PC-3 (cell line): Measurements from ENCODE around the gene CD2AP. TPM values are rescaled to one million over a fixed set of nuclear protein-coding genes. Genes with fewer than 3 reads are reported as not detected.

Experiments used
- ATAC-seq: fragments of 200-7000 bp; cut with Tn5 transposase; 2 replicates; pipeline ENCODE4 v1.9.1; 2020; ENCODE audit warnings: mild to moderate bottlenecking, moderate library complexity
- BruUV-seq: library from RNA; stranded (reverse); fragments of 400-500 nt; replicated peaks from 2 replicates; lab custom pipeline; 2021; lab: Mats Ljungman, UMichigan
- CTCF ChIA-PET: fragments of 300-600 bp; sonication (Branson Sonifier 250); formaldehyde crosslinking; loops from one replicate; lab custom pipeline; 2022; ENCODE audit warnings: antibody characterized with exemption; lab: Charles Lee
- POLR2A ChIA-PET: fragments of 300-600 bp; sonication (Branson Sonifier 250); formaldehyde crosslinking; loops from one replicate; lab custom pipeline; 2022; ENCODE audit warnings: antibody characterized with exemption; ENCODE audit not compliant: unreplicated experiment; lab: Charles Lee
- DNase-seq: peaks from one replicate; pipeline ENCODE4 v3.0.0-alpha.2; 2015
- H2AFZ ChIP-seq: fragments of 300-600 bp; sonication (generic); 2 replicates; pipeline ENCODE4 v1.6.0; 2016; ENCODE audit warnings: antibody characterized with exemption, low read length
- H3F3A ChIP-seq: fragments of 300-600 bp; sonication (generic); one replicate; pipeline ENCODE4 v1.6.0; 2017; ENCODE audit warnings: antibody characterized with exemption, low read length, control low read depth, mild to moderate bottlenecking; ENCODE audit not compliant: unreplicated experiment
- H3K27ac ChIP-seq: fragments of 300-600 bp; sonication (generic); 2 replicates; pipeline ENCODE4 v1.5.1; 2016; ENCODE audit warnings: mild to moderate bottlenecking, low read length
- H3K27me3 ChIP-seq: fragments of 300-600 bp; sonication (generic); 2 replicates; pipeline ENCODE4 v1.6.1; 2016; ENCODE audit warnings: low read length, mixed read lengths
- H3K36me3 ChIP-seq: fragments of 300-600 bp; sonication (generic); 2 replicates; pipeline ENCODE4 v1.6.1; 2016; ENCODE audit warnings: low read depth, mixed run types, low read length, mixed read lengths
- H3K4me1 ChIP-seq: fragments of 300-600 bp; sonication (generic); 2 replicates; pipeline ENCODE4 v1.5.1; 2016; ENCODE audit warnings: low read length; ENCODE audit not compliant: insufficient read depth
- H3K4me2 ChIP-seq: fragments of 300-600 bp; sonication (generic); 2 replicates; pipeline ENCODE4 v1.6.0; 2016; ENCODE audit warnings: low read length
- H3K4me3 ChIP-seq: fragments of 300-600 bp; sonication (generic); 2 replicates; pipeline ENCODE4 v1.5.1; 2016; ENCODE audit warnings: mild to moderate bottlenecking, low read length, mixed read lengths
- H3K79me2 ChIP-seq: fragments of 300-600 bp; sonication (generic); 2 replicates; pipeline ENCODE4 v1.6.1; 2017; ENCODE audit warnings: low read length, mixed read lengths
- H3K9ac ChIP-seq: fragments of 300-600 bp; sonication (generic); 2 replicates; pipeline ENCODE4 v1.6.0; 2016; ENCODE audit warnings: mild to moderate bottlenecking, low read length
- H3K9me2 ChIP-seq: fragments of 300-600 bp; sonication (generic); replicated peaks from 2 replicates; pipeline ENCODE4 v1.6.1; 2016; ENCODE audit warnings: mixed run types, low read length, mixed read lengths
- H3K9me3 ChIP-seq: fragments of 300-600 bp; sonication (generic); 2 replicates; pipeline ENCODE4 v1.6.1; 2016; ENCODE audit warnings: low read length, mixed read lengths
- H4K20me1 ChIP-seq: fragments of 300-600 bp; sonication (generic); 2 replicates; pipeline ENCODE4 v1.6.1; 2016; ENCODE audit warnings: low read length, mixed read lengths
- EZH2 ChIP-seq: fragments of 300-600 bp; sonication (generic); IDR thresholded peaks from one replicate; pipeline ENCODE4 v1.6.1; 2017; ENCODE audit warnings: antibody characterized with exemption, mild to moderate bottlenecking, low read length; ENCODE audit not compliant: unreplicated experiment
- EZH2phosphoT487 ChIP-seq: fragments of 300-600 bp; sonication (generic); IDR thresholded peaks from 2 replicates; pipeline ENCODE4 v1.6.1; 2018; ENCODE audit warnings: mild to moderate bottlenecking, antibody characterized with exemption, low read length, borderline replicate concordance
- intact Hi-C: fragments of 100-400 bp; cut with micrococcal nuclease; formaldehyde crosslinking; loops from 2 replicates; pipeline ENCODE4 v1.9.0; 2023
- total RNA-seq: library from RNA; depleted of rRNA; stranded (reverse); fragments of >200 nt; gene quantifications from 2 replicates; pipeline ENCODE4 v1.2.3, GENCODE V29; 2014
- TF ChIP-seq, protein P1 (sequence below): fragments of 300-600 bp; sonication (generic); conservative IDR thresholded peaks from 2 replicates; pipeline ENCODE4 v1.5.1; 2017; ENCODE audit warnings: antibody characterized with exemption, low read depth, mild to moderate bottlenecking, low read length

CD2AP gene
- total RNA-seq, 1 experiment from 2014 or later: 16.2 TPM

DNA sequence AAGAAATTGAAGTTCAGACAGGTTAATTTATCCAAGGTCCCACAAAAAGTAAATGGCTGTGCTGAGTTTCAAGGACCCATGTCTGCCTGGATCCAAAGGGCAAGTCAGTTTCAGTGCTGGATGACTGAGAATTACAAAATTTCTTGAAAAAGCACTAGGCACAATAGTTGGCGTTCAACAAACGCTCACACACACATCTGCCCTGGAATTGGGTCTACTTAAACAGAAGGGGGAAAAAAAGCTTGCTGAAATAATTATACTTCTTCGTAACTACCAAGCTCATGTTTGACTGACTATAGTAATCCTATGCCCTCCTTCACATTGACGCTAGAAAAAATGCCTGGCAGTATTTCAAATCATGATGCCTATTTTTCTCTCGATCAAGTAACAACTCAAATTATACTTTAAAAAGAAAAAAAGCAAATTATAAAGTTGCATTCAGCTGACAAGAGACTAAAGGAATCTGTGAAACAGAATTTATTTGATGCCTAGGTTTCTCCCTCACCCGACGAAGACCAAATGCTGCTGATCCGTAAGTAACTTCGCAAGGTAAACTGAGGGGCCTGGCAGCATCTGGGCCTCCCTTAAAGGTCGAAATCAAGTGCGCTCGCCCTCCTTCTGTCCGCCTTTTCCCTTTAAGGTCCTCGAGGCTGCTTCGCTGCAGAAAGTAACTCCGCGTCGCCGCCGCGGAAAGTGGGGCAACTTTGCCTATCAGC is 650 bp upstream of the CD2AP start:
- POLR2A ChIA-PET: interaction anchor here (0.6 to 1.6 kb wide), 3 partner anchors 65 to 234 kb away, joined by 4 to 5 read pairs (median 4); no protein-coding TSS in a partner anchor
- intact Hi-C loops: no loop called here
- BruUV-seq: TSS peak; percentile 70
- H3F3A ChIP-seq: no peaks in the 10 kb centered on the region
- peak overlapping the region; percentile 96 for H3K4me3 ChIP-seq
- peak overlapping the region; percentile 81 for H2AFZ ChIP-seq
- peak overlapping the region; percentile 92 for H3K4me2 ChIP-seq
- peaks cover 24% of the 10 kb centered on the region for H3K4me1 ChIP-seq
- no peaks in the 10 kb centered on the region for H3K9me2 ChIP-seq
- CTCF ChIA-PET: interaction anchor here (0.6 kb wide), 1 partner anchor 57 kb away, joined by 4 read pairs; no protein-coding TSS in a partner anchor
- H3K27ac ChIP-seq: peak overlapping the region; percentile 84; the same call in 1 of the 2 replicates
- DNase-seq: peak; percentile 14
- peak overlapping the region; percentile 93 for H3K9ac ChIP-seq
- TF ChIP-seq, protein P1, sequence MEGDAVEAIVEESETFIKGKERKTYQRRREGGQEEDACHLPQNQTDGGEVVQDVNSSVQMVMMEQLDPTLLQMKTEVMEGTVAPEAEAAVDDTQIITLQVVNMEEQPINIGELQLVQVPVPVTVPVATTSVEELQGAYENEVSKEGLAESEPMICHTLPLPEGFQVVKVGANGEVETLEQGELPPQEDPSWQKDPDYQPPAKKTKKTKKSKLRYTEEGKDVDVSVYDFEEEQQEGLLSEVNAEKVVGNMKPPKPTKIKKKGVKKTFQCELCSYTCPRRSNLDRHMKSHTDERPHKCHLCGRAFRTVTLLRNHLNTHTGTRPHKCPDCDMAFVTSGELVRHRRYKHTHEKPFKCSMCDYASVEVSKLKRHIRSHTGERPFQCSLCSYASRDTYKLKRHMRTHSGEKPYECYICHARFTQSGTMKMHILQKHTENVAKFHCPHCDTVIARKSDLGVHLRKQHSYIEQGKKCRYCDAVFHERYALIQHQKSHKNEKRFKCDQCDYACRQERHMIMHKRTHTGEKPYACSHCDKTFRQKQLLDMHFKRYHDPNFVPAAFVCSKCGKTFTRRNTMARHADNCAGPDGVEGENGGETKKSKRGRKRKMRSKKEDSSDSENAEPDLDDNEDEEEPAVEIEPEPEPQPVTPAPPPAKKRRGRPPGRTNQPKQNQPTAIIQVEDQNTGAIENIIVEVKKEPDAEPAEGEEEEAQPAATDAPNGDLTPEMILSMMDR: no peak
- TF ChIP-seq EZH2 (no peak), EZH2phosphoT487 (no peak)
- H3K27me3 ChIP-seq: no peaks in the 10 kb centered on the region
- H4K20me1 ChIP-seq: peaks cover 33% of the 10 kb centered on the region
- peaks cover 40% of the 10 kb centered on the region for H3K79me2 ChIP-seq
- no peak for ATAC-seq
- no peaks in the 10 kb centered on the region for H3K9me3 ChIP-seq
- no peaks in the 10 kb centered on the region for H3K36me3 ChIP-seq

DNA sequence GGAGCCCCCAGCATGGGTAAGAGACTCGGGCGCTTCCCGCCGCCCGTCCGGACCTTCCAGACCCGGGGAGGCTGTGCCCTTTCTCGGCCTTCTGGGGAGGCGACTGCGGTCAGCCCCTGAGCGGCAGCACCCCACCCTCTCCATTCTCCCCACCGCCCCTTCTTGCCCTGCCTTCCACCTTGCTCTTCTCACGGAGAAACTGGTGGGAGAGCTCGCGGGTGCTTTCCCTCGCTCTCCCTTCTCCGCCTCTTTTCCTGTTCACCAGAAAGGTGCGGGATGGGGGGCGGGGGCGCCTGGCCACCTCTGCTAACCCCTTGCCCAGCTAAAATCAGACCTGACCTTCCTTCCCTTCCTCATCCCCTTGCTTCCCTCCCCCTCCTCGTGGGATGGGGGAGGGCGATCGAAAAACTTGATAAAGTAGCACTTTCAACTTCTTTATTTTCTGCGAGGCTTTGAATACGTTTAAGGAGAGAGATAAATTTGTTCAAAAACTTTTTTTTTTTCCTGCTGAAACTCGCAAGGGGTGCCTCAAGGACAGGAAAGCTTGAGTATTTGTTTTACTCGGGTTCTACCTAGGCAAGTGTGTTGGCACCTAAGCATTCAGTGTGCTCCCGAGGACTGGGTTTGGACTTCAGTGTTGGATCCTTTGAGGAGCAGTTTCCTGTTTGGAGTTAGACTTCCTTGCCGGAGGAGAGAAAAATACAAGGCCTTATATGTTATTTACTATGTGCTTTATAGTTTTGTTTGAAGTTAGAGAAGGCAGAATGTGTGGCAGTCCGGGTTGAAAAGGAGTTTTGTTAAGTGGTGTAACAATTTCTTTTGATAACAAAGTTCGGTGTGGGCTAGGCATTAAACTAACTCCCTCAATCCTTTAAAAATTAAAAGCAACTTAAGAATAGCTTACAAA is 897 bp downstream of the CD2AP start:
- TSS peak; percentile 45 for BruUV-seq
- peak; percentile 34 for DNase-seq

More for the DNA sequence above, 897 bp downstream of the CD2AP start:
- no peaks in the 10 kb centered on the region for H3F3A ChIP-seq
- no peaks in the 10 kb centered on the region for H3K9me2 ChIP-seq
- peak overlapping the region; percentile 96 for H3K4me3 ChIP-seq
- H3K9ac ChIP-seq: peak overlapping the region; percentile 93
- ChIA-PET CTCF (interaction anchor here (0.6 to 1.3 kb wide), 3 partner anchors 64 to 74 kb away, joined by 3 to 4 read pairs (median 3); no protein-coding TSS in a partner anchor), POLR2A (interaction anchor here (0.6 to 1.6 kb wide), 7 partner anchors 12 to 1796 kb away, joined by 3 to 7 read pairs (median 4); no protein-coding TSS in a partner anchor)
- intact Hi-C loops: loop anchor here (1.0 kb wide), 1 partner anchor 64 kb away; no protein-coding TSS in a partner anchor
- ATAC-seq: peak; percentile 24; the same call in 1 of the 2 replicates
- H4K20me1 ChIP-seq: peaks cover 42% of the 10 kb centered on the region
- no peaks in the 10 kb centered on the region for H3K27me3 ChIP-seq
- H3K36me3 ChIP-seq: no peaks in the 10 kb centered on the region
- H3K27ac ChIP-seq: peak overlapping the region; percentile 84
- peaks cover 56% of the 10 kb centered on the region for H3K79me2 ChIP-seq
- no peaks in the 10 kb centered on the region for H3K9me3 ChIP-seq
- peak overlapping the region; percentile 81 for H2AFZ ChIP-seq
- H3K4me2 ChIP-seq: peak overlapping the region; percentile 92
- H3K4me1 ChIP-seq: peaks cover 34% of the 10 kb centered on the region
- TF ChIP-seq EZH2 (no peak), EZH2phosphoT487 (no peak)
- TF ChIP-seq, protein P1: no peak
